IPS-NIHi7 (cell line): Measurements from ENCODE around the gene RAC2.

Source experiments
- DNase-seq: peaks from one replicate; pipeline ENCODE4 v3.0.0; 2012; ENCODE audit warnings: mixed read lengths; ENCODE audit errors: extremely low spot score

Gene RAC2

DNA sequence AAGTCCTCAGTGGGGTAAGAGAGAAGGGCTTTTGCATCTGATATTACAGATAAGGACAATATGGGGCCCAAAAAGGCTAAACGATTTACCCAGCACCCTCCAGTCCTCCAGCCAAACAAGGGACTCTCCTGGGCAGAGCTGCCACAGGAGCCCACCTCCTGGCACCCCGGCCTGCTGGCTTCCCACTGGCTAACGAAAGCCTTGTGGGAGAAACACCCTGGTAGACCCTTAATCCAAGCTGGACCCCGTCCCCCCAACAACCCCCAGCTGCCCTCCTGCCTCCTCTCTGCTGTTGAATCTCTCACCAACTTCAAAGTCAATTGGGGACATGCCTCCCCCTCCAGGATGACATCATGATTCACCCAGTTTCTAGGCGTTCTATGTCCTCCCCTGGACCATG is 66.8 kb downstream of the RAC2 start:
- no peak for DNase-seq

DNA sequence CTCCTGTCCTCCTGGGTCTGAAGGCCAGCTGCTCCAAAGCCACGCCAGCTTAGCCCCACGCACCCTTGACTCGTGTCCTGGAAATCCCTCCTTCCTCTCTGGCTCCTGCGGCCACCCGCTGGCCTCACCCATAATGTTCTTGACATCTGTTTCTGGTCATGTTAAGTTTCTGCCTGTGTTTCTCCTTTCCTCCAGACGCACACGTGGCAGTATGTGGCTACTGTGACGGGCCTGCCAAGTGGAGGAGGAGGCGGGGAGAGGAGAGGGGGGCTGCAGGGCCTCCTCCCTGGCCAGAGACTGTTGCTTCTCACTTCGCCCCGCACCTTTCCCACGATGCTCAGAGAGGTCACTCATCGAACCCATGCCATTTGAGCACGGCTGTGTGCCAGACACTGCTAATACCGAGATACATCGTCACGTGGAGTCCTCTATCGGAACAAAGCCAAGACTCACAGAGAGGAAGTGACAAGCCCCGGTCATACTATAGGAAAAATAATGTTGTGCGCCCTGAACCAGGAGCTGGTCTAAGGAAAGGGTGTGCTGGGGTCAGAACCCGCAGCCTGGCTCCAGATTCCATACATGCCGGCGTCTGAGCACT is 67.5 kb downstream of the RAC2 start:
- DNase-seq: no peak

DNA sequence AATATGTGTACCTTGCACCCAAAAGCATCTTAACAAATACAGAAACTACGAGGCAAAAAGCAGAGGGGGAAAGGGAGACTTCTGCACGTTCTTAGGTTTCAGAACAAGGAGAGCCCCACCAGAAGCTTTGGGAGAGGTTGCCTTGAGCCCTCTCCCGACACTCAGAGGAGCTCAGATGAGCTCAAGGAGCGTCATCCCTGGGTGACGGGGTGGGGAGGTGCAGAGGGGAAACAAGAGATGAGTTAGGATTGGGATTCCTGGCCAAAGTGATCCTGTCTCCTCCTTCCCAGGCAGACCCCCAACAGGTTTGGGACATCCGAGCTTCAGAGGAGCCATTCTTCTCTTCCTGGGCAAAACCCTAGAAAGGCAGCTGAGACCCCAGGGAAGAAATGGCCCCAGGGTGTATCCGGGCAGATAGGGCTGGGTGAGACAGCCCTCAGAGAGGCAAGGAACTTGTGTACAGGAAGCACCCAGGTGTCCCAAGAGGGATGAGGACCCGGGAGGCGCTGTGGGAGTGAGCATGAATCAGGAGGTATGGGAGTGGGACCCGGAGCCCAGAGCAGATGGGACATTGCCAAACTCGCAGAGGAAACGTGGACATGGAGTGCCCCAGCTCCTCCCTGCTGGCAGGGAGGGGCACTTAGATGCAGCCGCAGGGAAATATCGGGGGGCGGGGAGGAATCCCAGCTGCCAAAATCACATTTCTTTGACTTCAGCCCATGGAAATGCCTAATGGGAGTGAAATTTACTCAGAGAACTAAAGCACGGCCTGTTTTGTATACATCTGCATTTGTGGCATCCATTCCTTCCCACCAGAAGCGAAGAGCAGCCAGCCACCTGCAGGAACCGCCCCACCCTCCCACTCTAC is 68.4 kb downstream of the RAC2 start:
- no peak for DNase-seq
